OCI-LY3 (cell line): ENCODE results near the gene EPM2A.

ENCODE experiments used
- H2AFZ ChIP-seq: fragments of 200-600, 300-600 bp; shearing (Covaris generic); 2 replicates; pipeline ENCODE4 v1.6.0; 2014; ENCODE audit warnings: antibody characterized with exemption, low read depth, low read length
- H3K27ac ChIP-seq: fragments of 200-600, 300-600 bp; sonication (generic); 2 replicates; pipeline ENCODE4 v1.5.1; 2014; ENCODE audit warnings: mild to moderate bottlenecking, low read length, moderate library complexity, mixed read lengths
- H3K27me3 ChIP-seq: fragments of 200-600, 300-600 bp; sonication (generic); 2 replicates; pipeline ENCODE4 v1.6.1; 2014; ENCODE audit warnings: low read depth, low read length, mixed read lengths
- H3K36me3 ChIP-seq: fragments of 200-600, 300-600 bp; sonication (generic); replicated peaks from 2 replicates; pipeline ENCODE3; 2014; ENCODE audit warnings: low read depth, low read length, mixed read lengths
- H3K4me1 ChIP-seq: fragments of 300-600, 200-600 bp; sonication (generic); 2 replicates; pipeline ENCODE4 v1.6.1; 2014; ENCODE audit warnings: low read length, mixed read lengths
- H3K4me2 ChIP-seq: fragments of 200-600, 300-600 bp; sonication (generic); 2 replicates; pipeline ENCODE4 v1.6.1; 2014; ENCODE audit warnings: low read length, mixed read lengths
- H3K4me3 ChIP-seq: fragments of 300-600, 200-600 bp; sonication (generic); 2 replicates; pipeline ENCODE4 v1.5.1; 2014; ENCODE audit warnings: antibody characterized with exemption, mild to moderate bottlenecking, low read length, moderate library complexity
- H3K79me2 ChIP-seq: fragments of 300-600, 200-600 bp; shearing (Covaris generic); 2 replicates; pipeline ENCODE4 v1.6.1; 2014; ENCODE audit warnings: mild to moderate bottlenecking, low read length, mixed read lengths
- H3K9ac ChIP-seq: fragments of 300-600, 200-600 bp; shearing (Covaris generic); 2 replicates; pipeline ENCODE4 v1.6.0; 2014; ENCODE audit warnings: mild to moderate bottlenecking, low read length, moderate library complexity
- H3K9me3 ChIP-seq: fragments of 200-600, 300-600 bp; shearing (Covaris generic); 2 replicates; pipeline ENCODE4 v1.6.1; 2014; ENCODE audit warnings: low read length, mixed read lengths; ENCODE audit not compliant: insufficient read depth
- H4K20me1 ChIP-seq: fragments of 200-600, 300-600 bp; sonication (generic); 2 replicates; pipeline ENCODE4 v1.6.1; 2016; ENCODE audit warnings: low read length, mixed read lengths; ENCODE audit not compliant: insufficient read depth
- EZH2phosphoT487 ChIP-seq: fragments of 200-600 bp; shearing (Covaris generic); IDR thresholded peaks from 2 replicates; pipeline ENCODE4 v1.6.1; 2018; ENCODE audit warnings: antibody characterized with exemption, mixed run types, low read depth
- TF ChIP-seq, protein P1 (sequence below): fragments of 200-600, 300-600 bp; sonication (generic); IDR thresholded peaks from 2 replicates; pipeline ENCODE4 v1.5.1; 2014; ENCODE audit warnings: antibody characterized with exemption, low read length, low read depth

The EPM2A gene

DNA sequence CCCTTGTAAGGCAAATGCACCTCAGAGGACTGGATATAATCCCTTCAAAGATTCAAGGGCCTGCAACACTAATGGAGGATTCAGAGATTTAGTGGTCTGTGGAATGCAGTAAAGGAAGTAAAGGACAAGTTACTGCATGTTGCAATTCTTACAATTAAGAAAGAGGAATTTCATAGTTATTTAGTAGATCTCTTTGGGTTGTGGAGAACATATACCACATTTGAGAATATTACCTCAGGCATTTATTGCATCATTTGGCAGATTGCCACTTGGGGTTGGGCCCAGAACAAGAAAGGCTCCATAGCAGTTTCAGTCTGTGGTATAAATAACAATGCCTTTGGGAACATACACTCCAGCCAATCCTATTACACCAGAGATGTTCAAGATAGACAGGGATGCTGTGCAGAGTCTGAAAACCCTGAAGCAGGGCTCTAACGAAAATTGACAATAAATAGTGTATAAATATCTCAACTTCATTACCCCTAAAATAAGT lies 20.9 kb upstream of the EPM2A start:
- H4K20me1 ChIP-seq = no peaks in the 10 kb centered on the region
- no peak overlapping the region for H3K4me2 ChIP-seq
- TF ChIP-seq, protein P1, sequence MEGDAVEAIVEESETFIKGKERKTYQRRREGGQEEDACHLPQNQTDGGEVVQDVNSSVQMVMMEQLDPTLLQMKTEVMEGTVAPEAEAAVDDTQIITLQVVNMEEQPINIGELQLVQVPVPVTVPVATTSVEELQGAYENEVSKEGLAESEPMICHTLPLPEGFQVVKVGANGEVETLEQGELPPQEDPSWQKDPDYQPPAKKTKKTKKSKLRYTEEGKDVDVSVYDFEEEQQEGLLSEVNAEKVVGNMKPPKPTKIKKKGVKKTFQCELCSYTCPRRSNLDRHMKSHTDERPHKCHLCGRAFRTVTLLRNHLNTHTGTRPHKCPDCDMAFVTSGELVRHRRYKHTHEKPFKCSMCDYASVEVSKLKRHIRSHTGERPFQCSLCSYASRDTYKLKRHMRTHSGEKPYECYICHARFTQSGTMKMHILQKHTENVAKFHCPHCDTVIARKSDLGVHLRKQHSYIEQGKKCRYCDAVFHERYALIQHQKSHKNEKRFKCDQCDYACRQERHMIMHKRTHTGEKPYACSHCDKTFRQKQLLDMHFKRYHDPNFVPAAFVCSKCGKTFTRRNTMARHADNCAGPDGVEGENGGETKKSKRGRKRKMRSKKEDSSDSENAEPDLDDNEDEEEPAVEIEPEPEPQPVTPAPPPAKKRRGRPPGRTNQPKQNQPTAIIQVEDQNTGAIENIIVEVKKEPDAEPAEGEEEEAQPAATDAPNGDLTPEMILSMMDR = no peak
- TF ChIP-seq EZH2phosphoT487 = no peak
- H3K9me3 ChIP-seq = no peaks in the 10 kb centered on the region
- H3K4me3 ChIP-seq = no peak overlapping the region
- H3K79me2 ChIP-seq = no peaks in the 10 kb centered on the region
- H2AFZ ChIP-seq = no peak overlapping the region
- H3K27ac ChIP-seq = no peak overlapping the region
- H3K4me1 ChIP-seq = no peaks in the 10 kb centered on the region
- no peaks in the 10 kb centered on the region for H3K27me3 ChIP-seq
- no peaks in the 10 kb centered on the region for H3K36me3 ChIP-seq
- no peak overlapping the region for H3K9ac ChIP-seq

DNA sequence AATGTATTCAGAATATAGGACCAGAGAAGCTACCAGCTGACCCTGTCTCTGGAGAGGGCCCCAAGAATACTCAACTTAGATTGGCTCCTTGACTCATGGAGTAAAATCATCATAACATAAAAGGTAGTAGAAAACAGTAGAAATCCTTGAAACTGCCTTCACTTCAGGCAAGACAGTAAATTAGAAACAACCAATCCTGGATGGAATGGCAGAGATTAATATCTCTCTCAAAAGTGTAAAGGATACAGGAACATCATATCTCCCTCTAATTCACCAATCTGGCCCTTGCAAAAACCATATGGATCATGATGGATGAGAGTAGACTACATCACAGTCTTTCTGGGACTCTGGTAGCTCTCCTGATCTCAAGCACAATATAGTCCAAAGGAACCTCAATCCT lies 20.4 kb upstream of the EPM2A start:
- Histone ChIP-seq H3K27ac (no peak overlapping the region), H2AFZ (no peak overlapping the region), H3K4me2 (no peak overlapping the region), H3K79me2 (no peaks in the 10 kb centered on the region), H3K9me3 (no peaks in the 10 kb centered on the region), H3K27me3 (no peaks in the 10 kb centered on the region), H3K9ac (no peak overlapping the region), H3K4me3 (no peak overlapping the region), H4K20me1 (no peaks in the 10 kb centered on the region), H3K4me1 (no peaks in the 10 kb centered on the region), H3K36me3 (no peaks in the 10 kb centered on the region)
- TF ChIP-seq, protein P1 = no peak
- no peak for TF ChIP-seq EZH2phosphoT487

DNA sequence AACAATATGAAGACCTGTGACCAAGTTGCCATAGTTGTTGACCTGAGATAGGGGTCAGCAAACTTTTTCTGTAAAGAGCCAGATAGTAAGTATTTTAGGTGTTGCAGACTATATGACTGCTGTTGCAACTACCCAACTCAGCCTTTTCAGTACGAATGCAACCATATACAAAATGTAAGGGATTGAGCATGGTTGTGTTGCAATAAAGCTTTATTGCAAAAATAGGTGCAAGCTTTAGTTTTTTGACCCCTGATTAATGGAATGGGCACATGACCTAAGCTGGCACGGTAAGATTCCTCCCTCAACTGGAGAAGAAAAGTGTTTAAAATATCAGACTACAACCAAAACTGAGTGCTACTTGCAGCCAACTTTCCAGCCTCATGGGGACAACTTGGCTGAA lies 17.3 kb upstream of the EPM2A start:
- H4K20me1 ChIP-seq = no peaks in the 10 kb centered on the region
- H3K4me3 ChIP-seq = no peak overlapping the region
- no peak overlapping the region for H2AFZ ChIP-seq
- H3K36me3 ChIP-seq = no peaks in the 10 kb centered on the region
- no peak overlapping the region for H3K27ac ChIP-seq
- no peak overlapping the region for H3K9ac ChIP-seq
- TF ChIP-seq, protein P1 = no peak
- TF ChIP-seq EZH2phosphoT487 = no peak
- no peak overlapping the region for H3K4me2 ChIP-seq
- H3K27me3 ChIP-seq = no peaks in the 10 kb centered on the region
- H3K9me3 ChIP-seq = no peaks in the 10 kb centered on the region
- H3K4me1 ChIP-seq = no peaks in the 10 kb centered on the region
- H3K79me2 ChIP-seq = no peaks in the 10 kb centered on the region

DNA sequence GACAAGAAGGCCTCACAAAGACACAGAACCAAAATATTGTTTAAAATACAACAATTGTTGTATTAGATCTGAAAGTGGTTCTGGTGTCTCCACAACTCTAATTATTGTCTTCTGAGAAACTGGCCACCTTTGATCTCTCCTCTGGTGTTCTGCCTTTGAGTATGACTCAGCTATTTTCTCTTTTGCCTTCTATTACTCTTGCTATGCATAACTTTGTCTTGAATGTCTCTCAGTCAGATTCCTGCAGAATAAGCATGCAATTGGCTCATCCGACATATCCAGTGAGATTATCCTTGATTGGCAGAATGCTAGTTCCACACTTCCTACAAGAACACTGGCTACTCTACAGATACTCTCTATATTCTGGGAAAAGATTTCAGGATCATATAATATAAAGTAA lies 14.3 kb upstream of the EPM2A start:
- no peak overlapping the region for H3K4me2 ChIP-seq
- no peak for TF ChIP-seq EZH2phosphoT487
- TF ChIP-seq, protein P1 = no peak

More for the DNA sequence above, 14.3 kb upstream of the EPM2A start:
- Histone ChIP-seq H2AFZ (no peak overlapping the region), H3K4me1 (no peaks in the 10 kb centered on the region), H4K20me1 (no peaks in the 10 kb centered on the region), H3K79me2 (no peaks in the 10 kb centered on the region), H3K27me3 (no peaks in the 10 kb centered on the region), H3K9me3 (no peaks in the 10 kb centered on the region), H3K27ac (no peak overlapping the region), H3K36me3 (no peaks in the 10 kb centered on the region), H3K9ac (no peak overlapping the region), H3K4me3 (no peak overlapping the region)
